ENCODE measurements around the gene WDR72.
"Not testable (repeated sequence)": the region's sequence is repeated elsewhere in the genome, so short reads cannot be mapped to it uniquely, and the experiment has no call there.

Gene WDR72

DNA sequence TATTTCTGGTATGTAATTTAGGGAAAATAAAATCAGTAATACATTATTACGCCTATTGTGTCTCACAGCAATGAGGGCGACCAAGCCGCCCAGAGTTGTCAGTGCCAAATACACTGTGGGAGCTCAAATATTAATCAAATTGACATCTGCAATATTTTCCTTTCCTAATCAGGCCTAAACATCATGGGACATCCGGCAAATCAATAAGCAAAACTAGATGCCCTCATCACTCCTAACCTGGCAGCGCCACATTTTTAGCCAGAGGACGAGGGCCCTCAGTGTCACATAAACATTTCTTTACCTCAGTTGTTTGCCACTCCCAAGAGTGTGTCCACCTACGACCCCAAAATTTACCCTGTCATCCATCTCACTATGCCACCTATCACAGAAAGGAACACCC lies 64.1 kb downstream of the WDR72 start:
- DNase-seq, result no peak

- no peak for DNase-seq
Observed at GRCh38 chr15:53694476-53694874, 65.0 kb downstream of the WDR72 start.

- peak in 4 of 14 donors; percentile 1 to 25 (median 2) for DNase-seq
Observed at GRCh38 chr15:53693729-53694475, 65.6 kb downstream of the WDR72 start.

DNA sequence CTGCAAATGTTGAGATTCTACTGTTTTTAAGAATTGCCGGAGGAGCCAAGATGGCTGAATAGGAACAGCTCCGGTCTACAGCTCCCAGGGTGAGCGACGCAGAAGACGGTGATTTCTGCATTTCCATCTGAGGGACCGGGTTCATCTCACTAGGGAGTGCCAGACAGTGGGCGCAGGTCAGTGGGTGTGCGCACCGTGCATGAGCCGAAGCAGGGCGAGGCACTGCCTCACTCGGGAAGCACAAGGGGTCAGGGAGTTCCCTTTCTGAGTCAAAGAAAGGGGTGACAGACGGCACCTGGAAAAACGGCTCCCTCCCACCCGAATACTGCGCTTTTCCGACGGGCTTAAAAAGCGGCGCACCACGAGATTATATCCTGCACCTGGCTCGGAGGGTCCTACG lies 75.3 kb downstream of the WDR72 start:
- not testable (repeated sequence) for DNase-seq

DNA sequence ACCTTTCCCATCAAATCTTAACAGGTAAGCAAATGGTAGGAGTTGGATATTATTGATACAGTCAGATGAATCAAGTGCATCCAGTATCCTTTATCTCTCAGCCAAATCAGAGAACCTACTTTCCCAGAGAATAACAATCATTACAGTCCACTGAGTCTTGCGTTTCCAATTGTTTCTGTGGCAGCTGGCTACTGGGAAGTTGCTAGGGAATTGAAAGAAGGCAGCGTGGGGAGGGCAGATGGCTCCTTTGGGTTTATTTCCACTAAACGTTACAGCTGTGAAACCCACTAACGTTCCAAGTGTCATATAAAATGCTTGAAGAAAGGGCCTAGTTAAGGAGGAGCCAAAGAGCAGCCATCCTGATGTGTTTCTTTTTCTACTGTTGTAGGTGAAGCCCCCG lies 78.4 kb downstream of the WDR72 start:
- no peak for DNase-seq

DNA sequence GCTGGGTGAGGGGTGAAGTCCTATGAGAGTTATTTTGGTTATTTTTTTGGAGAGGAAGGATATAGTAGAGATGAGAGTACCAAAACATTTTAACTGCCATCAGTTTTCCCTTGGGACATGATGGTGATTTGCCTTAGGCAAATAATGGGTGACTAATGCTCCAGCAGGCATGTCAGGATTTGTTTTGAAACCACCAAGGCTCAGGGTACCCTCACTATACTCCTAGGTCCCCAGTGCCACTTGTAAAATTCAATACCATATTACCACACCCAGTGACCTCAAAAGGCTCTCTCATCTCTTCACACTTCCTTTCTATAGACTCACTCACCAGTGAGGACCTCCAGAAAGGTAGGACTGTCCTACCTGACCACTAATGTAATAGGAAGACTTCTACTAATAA lies 83.6 kb downstream of the WDR72 start:
- DNase-seq, result no peak

DNA sequence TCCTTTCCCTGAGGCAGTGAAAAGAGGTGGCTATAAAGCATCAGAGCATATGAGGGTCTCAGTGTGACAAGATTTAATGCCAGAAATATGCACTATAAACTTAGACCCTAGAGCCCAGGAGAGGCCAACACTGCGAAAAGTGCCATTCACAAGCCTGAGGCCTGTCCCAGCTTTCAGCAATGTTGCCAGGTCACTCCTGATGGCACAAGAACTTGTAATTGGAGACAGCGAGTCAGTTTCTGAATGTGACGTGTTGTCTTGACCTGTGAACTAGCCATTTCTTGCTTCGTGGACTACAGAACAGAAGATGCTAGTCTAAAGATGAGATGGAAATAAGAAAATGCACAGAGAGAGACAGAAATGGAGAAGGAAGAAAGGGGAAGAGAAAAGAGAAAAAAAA lies 87.9 kb downstream of the WDR72 start:
- no peak for DNase-seq

DNA sequence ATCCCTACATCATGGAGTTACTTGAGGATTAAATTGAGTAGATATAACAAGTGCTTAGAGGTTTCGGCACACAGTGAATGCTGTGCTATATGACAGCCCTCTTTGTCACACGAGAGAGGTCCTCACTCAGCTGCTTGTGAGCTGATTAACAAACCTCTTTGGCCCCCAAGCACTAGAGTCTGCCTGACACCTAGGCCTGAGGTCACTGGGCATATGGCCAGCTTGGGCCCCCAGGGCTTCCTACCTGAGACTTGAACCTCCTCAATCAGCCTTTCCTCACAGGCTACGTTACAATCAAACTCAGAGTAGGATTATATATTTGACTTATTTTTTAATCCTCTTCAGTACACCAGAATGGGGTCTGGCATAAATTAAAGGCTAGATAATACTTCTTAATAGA lies 88.8 kb downstream of the WDR72 start:
- no peak for DNase-seq

- no peak for DNase-seq
Observed at GRCh38 chr15:53665930-53666329, 93.5 kb downstream of the WDR72 start.

- DNase-seq, result no peak
Observed at GRCh38 chr15:53658827-53659555, 100.5 kb downstream of the WDR72 start.

DNA sequence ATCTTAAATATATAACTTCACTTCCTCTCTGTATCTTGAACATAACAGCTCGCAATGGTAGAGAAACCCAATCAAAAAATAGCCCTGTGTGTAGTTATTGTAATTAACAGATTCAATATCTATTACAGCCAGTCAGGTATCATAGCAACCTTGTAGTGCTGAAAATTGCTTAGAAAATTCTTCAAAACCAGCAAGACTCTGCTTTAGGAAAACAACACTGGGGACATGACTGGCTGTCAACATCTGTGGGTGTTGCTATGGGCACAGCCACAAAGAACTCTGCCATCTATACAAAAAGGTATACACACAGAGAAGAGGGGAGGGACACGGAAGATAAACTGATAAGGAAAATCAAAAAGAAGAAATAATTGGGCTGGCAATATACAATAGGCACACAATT lies 101.2 kb downstream of the WDR72 start:
- no peak for DNase-seq

DNA sequence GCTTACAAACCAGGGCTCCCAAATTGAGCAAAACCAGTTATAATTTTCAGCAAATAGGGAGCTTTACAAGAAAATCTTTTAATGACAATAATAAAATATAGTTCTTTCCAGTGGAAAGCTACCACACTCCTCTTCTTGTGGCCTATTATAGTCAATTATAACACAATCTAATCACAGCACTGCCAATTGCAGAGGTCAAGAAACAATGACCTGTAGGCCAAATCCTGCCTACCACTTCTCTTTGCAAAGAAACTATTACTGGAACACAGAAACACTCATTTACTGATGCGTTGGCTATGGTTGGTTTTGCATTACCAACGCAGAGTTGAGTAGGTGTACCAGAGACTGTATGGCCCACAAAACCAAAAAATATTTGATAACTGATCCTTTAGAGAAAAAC lies 110.5 kb downstream of the WDR72 start:
- DNase-seq, result no peak

- no peak for DNase-seq
Observed at GRCh38 chr15:53644660-53645059, 114.8 kb downstream of the WDR72 start.

- no peak for DNase-seq
Observed at GRCh38 chr15:53634517-53635106, 124.9 kb downstream of the WDR72 start.

DNA sequence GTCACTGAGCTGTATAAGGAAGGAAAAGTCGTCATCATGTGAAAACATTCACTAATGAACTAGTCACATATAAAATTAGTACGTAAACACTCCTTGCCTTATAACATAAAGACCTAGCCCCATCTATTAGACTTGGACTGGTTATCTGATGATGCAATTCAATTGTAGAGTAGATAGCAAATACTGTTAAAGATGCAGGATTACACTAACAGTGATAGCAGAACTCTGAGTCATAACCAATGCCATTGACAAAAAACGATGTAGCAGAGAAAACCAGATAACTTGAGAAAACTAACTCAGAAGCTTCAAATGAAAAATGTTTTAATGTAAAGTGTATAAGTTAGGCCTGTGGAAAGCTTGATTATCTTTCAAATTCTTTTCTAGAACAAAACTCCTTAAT lies 132.2 kb downstream of the WDR72 start:
- DNase-seq, result no peak

DNA sequence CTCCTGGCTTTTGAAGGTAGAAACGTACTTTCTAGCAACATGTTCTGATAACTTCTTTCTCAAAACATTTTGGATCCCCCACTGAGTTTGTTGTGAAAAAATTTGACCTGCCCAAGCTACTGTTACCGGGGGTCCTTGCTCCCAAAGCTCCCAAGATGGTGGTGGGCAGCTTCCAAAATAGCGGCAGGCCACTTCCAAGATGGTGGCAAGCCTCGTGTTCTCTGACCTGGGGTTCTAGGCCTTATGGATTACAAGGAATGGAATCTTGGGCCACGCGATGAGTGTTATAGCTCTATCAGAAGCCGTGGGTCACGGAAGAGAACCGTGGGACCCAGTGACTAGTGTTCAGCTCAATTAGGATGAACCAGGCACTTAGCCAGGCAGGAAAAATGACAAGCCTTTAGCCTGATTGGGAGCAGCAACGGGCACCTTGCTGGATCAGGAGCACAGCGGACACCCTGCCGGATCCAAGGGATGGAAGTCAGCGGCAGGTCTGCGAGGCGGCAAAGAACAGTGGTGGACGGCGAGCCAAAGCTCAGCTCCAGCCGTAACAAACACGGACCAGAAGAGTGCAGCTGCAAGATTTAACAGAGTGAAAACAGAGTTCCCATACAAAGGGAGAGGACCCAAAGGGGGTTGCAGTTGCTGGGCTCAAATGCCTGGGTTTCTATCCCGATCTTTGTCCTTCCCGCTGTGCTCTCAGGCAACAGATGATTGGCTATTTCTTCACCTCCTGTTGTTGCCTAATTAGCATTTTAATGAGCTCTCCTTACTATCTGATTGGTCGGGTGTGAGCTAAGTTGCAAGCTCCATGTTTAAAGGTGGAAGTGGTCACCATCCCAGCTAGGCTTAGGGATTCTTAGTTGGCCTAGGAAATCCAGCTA lies 133.3 kb downstream of the WDR72 start:
- DNase-seq, result no peak

- no peak for DNase-seq
Observed at GRCh38 chr15:53625260-53625659, 134.2 kb downstream of the WDR72 start.

DNA sequence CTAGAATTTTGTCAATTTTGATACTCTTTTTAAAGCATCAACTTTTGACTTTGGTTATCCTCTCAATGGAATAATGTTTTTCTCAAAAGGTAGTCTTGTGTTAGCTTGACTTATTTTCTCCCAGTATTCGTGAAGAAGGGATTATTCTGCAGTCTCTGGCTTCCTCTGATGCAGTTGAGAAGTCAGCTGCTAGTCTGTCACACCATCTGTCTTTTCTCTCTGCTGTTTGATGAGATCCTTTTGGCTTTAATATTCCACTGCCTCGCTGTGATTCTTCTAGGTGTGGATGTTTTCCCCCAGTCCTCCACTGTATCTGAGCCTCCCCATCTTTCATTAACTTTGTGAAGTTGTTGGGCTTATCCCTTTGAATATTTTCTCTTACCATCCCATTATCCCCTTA lies 141.0 kb downstream of the WDR72 start:
- DNase-seq, result no peak

DNA sequence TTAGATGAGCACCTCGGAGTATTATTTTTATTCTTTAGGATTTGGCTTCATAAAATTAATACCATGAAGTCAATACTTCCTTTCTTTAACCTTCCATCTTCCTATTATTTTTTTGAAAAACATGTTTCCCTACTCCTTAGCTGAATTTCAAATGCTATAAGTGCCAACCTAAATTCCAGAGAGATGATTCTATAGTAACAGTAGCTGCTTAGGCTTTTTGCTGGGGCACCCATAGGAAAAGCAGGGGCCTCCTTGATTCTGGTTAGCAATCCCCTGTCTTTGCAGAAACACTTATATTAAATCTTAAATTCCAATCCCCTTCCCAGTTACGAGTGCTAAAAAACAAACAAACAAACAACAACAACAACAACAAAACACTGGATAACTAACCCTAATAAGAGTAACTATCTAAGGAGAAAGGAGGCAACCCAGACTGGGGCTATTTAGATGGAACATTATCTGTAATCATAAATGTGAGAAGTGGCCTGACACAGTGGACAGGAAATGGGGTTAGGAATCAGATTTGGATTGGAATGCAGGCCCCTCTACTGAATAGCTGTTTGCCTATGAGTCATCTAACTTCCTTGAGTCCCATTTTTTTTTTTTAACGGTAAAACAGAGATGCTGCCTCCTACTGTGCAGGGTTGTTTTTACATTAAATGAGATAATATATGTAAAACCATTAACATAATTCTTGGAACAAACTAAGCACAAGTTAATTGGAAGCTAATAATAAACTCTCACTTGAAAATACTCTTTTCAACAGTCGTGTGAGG lies 148.1 kb downstream of the WDR72 start:
- no peak for DNase-seq

- DNase-seq, result no peak
Observed at GRCh38 chr15:53591041-53591440, 168.4 kb downstream of the WDR72 start.

GRCh38 chr15:53590380-53590779 lies 169.1 kb downstream of the WDR72 start:
- DNase-seq, result no peak

- DNase-seq, result no peak
Observed at GRCh38 chr15:53589520-53590057, 169.9 kb downstream of the WDR72 start.

All from C1 segment of cervical spinal cord (tissue), 14 donors.